Skin epidermis (tissue), 12 donors: Measurements from ENCODE around the gene PDE4D.
"Not testable (repeated sequence)": the region's sequence is repeated elsewhere in the genome, so short reads cannot be mapped to it uniquely, and the experiment has no call there.

Source experiments
- H3K27ac ChIP-seq, 21 experiments: fragments of 200-600 bp; sonication (generic) in 11 of 21; one replicate each; pipeline ENCODE4 v1.5.0; 2020; ENCODE audit warnings: mild to moderate bottlenecking in 3 of 21, inconsistent platforms in 2 of 21, moderate library complexity in 2 of 21
- H3K4me3 ChIP-seq, 7 experiments: fragments of 200-600 bp; sonication (generic) in 2 of 7; one replicate each; pipeline ENCODE4 v1.5.0; 2020; ENCODE audit warnings: inconsistent platforms in 2 of 7, mild to moderate bottlenecking in 2 of 7, moderate library complexity in 1 of 7

The PDE4D gene

DNA sequence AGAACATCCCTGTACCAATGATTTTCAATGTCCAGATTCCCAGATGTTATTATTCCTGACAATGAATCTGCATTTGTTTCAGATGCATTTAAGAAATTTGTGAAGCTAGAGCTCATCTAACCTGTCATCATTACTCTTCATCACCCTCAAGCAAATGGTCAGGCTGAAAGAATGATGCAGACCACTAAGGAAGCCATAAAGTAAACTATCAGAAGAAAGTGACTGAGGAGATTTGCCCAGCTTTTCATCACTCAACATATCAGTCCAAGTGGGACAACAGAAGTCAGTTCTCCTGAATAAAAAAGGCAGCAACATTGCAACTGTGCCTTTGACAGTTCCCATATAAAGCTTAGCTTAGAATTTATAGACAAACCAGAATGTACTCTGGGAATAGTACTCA, 419.9 kb downstream of the PDE4D start:
- Histone ChIP-seq H3K27ac (no peak overlapping the region), H3K4me3 (no peak overlapping the region)

GRCh38 chr5:59471463-59471862, 422.1 kb downstream of the PDE4D start:
- H3K27ac ChIP-seq, result no peak overlapping the region
- no peak overlapping the region for H3K4me3 ChIP-seq

- Histone ChIP-seq H3K4me3 (no peak overlapping the region), H3K27ac (no peak overlapping the region)
These were observed 425.6 kb downstream of the PDE4D start for GRCh38 chr5:59467969-59468368.

DNA sequence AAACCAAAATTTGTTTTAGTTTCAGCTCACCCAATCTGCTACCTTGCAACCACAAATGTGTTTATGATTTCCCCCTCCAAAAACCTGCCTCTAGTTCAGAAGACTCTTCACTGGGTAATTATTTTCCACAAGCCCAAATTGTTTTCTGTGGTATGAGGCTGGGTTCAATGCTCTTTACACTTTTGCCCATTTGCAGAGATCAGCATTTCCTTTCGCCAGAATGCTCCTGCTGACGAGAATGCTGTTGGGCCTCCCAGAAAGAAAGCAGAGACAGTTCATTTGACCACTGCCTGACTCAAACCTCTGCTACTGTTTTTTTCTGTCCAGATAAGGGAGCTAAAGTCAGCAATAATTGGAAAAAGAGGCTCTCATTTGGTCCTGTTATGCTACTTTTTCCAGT, 427.3 kb downstream of the PDE4D start:
- H3K4me3 ChIP-seq, result no peak overlapping the region
- no peak overlapping the region for H3K27ac ChIP-seq

GRCh38 chr5:59464969-59465368, 428.6 kb downstream of the PDE4D start:
- no peak overlapping the region for H3K4me3 ChIP-seq
- H3K27ac ChIP-seq, result no peak overlapping the region

DNA sequence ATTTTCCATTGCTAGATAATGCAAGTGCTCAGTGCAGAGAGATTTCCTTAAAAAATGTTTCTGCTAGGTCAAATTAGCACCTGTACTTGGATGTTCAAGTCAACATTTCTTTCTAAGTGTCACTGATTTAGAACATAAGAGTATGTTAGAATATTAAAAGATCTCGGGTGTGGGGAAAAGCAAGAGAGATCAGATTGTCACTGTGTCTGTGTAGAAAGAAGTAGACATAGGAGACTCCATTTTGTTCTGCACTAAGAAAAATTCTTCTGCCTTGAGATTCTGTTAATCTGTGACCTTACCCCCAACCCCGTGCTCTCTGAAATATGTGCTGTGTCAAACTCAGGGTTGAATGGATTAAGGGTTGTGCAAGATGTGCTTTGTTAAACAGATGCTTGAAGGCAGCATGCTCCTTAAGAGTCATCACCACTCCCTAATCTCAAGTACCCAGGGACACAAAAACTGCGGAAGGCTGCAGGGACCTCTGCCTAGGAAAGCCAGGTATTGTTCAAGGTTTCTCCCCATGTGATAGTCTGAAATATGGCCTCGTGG, 429.8 kb downstream of the PDE4D start:
- H3K4me3 ChIP-seq, H3K27ac ChIP-seq: not testable (repeated sequence)

- H3K4me3 ChIP-seq, result no peak overlapping the region
- H3K27ac ChIP-seq, result no peak overlapping the region
These were observed 430.6 kb downstream of the PDE4D start for GRCh38 chr5:59462956-59463355.

- Histone ChIP-seq H3K4me3 (no peak overlapping the region), H3K27ac (no peak overlapping the region)
These were observed 433.0 kb downstream of the PDE4D start for GRCh38 chr5:59460368-59461153.

- no peak overlapping the region for H3K4me3 ChIP-seq
- H3K27ac ChIP-seq, result no peak overlapping the region
These were observed 434.4 kb downstream of the PDE4D start for GRCh38 chr5:59458966-59459729.

- H3K27ac ChIP-seq, result no peak overlapping the region
These were observed 435.2 kb downstream of the PDE4D start for GRCh38 chr5:59458321-59458720.

GRCh38 chr5:59449905-59450644, 443.5 kb downstream of the PDE4D start:
- H3K27ac ChIP-seq, result no peak overlapping the region
- H3K4me3 ChIP-seq, result no peak overlapping the region

More at GRCh38 chr5:59458321-59458720, 435.2 kb downstream of the PDE4D start:
- no peak overlapping the region for H3K4me3 ChIP-seq

DNA sequence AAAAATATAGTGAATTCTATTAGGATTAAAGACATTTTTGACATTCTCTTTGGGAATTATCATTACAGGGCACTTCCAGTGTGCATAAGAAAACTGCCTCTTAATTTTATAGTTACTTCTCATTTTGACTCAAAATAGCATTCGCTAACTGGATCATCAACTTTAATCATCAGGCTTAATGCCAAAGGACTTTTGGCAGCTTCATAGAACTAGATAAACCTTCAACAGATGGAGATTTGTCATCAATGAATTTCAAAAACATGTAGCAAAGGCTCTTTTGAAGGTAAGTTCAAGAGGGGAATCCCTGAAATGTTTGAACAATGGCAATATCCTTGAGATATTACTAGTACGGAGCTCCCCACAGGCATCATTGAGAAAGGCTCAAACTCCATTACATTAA, 447.2 kb downstream of the PDE4D start:
- no peak overlapping the region for H3K27ac ChIP-seq
- H3K4me3 ChIP-seq, result no peak overlapping the region

DNA sequence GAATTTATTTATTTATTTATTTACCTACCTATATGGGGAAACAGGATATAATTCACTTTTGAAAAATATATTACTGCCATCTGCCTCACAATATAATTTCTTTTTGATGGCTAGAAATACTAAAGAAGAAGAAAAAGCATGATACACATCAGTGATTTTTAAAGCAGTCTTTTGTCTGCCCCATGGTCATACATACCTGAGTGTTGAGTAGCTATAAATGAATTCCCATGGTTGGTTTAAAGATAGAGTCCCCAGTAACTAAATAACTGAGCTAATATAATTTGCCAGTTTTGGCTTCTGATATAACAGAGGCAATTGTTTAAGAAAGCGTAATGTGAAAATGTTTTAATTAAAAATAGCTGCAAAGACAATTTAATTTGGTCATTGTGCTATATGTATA, 447.8 kb downstream of the PDE4D start:
- Histone ChIP-seq H3K4me3 (no peak overlapping the region), H3K27ac (no peak overlapping the region)

GRCh38 chr5:59439303-59439702, 454.2 kb downstream of the PDE4D start:
- Histone ChIP-seq H3K27ac (no peak overlapping the region), H3K4me3 (no peak overlapping the region)

DNA sequence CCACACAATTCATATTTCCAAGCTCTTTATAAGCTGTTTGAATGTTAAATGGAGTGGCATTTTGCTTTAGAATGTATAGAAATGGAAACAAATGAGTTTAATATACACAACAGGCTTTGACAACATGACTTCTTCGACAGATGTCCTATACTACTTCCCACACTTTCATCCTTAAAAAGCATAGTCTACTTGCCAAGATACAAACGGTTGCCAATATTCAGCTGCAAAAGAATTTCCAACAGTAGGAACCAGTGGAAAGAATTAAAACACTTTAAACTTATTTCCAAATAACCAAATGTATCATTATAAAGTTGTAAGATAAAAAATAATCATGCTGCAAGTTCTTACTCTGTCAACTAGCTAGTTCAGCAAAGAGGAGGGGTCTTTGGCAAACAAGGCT, 456.4 kb downstream of the PDE4D start:
- Histone ChIP-seq H3K27ac (no peak overlapping the region), H3K4me3 (no peak overlapping the region)

GRCh38 chr5:59436364-59437148, 457.0 kb downstream of the PDE4D start:
- H3K4me3 ChIP-seq, result no peak overlapping the region
- H3K27ac ChIP-seq, result no peak overlapping the region

DNA sequence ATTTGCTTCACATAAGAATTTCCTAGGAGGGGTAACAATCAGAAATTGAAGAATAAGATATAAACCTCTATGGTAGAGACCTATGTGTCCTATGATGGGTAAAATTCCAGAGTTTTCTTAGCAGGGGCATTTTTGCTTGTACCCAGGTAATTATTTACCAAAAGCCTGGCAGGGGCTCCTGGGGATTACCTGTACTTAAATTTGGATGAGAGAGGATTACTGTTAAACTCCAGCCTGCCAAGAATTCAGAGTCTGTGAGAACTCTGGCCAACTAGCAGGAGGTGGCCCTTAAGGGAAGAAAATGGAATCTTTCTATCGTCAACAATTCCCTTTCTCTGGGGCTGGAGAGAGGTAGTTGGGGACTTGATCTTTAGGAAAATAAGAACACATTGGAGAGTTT, 460.4 kb downstream of the PDE4D start:
- Histone ChIP-seq H3K4me3 (no peak overlapping the region), H3K27ac (no peak overlapping the region)

- Histone ChIP-seq H3K27ac (no peak overlapping the region), H3K4me3 (no peak overlapping the region)
These were observed 463.4 kb downstream of the PDE4D start for GRCh38 chr5:59430066-59430685.

DNA sequence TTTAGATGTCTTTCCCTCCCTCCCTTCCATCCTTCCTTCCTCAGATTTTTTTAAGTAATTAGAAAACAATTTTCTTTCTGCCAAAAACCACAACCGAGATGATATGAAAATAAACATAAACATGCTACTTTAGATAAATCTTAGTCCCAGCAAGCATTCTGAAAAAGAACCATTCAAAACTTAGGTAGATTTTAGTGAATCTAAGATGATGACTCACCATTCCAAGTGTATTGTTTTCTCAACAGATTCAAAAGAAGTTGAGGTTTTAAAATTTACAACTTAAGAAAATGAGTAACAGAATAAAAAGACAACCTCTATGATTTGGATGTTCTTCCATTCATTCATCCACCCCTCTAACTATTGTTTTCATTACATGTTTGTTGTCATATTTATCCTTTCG, 465.1 kb downstream of the PDE4D start:
- Histone ChIP-seq H3K27ac (no peak overlapping the region), H3K4me3 (no peak overlapping the region)
